ENCODE measurements around the gene ABCA9. TPM values are rescaled to one million over a fixed set of nuclear protein-coding genes. Genes with fewer than 3 reads are reported as not detected.

The ABCA9 gene
- polyA plus RNA-seq (2011; rRNA removed) (0.01 TPM in 1 of 2 replicates, not detected in the other), polyA plus RNA-seq (2017; fragmentation: RNase III; extraction: RNeasy Plus Mini Kit Qiagen cat#74134 plus additional on column Dnase treatment) (0.03 TPM in 1 of 3 replicates, not detected in the others), polyA minus RNA-seq (2011; rRNA and poly(A)+ RNA removed) (not detected in 2 replicates)
- not detected in 2 replicates for polyA plus RNA-seq (2012; cell fraction: cytosol; rRNA removed)
- polyA plus RNA-seq (2012; cell fraction: nucleus; rRNA removed): not detected in 2 replicates

DNA sequence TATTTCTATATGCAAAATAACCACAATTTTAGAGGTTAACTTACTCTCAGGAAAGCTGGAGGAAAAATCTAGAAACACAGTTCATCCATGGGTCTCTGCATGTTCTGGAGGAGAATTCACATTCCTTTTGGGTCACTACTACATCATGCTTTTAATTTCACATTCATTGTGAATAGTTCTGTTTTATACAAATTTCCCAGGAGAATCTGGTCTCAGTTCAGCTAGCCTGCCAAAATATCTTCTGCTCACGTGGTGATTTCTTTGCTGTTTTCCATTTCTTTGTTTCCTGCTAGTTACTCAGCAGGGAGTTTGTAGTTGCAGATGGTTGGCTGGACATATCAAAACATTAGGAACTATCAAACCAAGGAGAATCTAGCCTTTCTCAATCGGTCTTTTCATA lies at the start of gene ABCA9:
ABCA9 (minus strand) TSS at position 106 of the 400 bp plus-strand sequence. CDS start 9,801 bp downstream, outside the sequence.
- no peak for ATAC-seq

DNA sequence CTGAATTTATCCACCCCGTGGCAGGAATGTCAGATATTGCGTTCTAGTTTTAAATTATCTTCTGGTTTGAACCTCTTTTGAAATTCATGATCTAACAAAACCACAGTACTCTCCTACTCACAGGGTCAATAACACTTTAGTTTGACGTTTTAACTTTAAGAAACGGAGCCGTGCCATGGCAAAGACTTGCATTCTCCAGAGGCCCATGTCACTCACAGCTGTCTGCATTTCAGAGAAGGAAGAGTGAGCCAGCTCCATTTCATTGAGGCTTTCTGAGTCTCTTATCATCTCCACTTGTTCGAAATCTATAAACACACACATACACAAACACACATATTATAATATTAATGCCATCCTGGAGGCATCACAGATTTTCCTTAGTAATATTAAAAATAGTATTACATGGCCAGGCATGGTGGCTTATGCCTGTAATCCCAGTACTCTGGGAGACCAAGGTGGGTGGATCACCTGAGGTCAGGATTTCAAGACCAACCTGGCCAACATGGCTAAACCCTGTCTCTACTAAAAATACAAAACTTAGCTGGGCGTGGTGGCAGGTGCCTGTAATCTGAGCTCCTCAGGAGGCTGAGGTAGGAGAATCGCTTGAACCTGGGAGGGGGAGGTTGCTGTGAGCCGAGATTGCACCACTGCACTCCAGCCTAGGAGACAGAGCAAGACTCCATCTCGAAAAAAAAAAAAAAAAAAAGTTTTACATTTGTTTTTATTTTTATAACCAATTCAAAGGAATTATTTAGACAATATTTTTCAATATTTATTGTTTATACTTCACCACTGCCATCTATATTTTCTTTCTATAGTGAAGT lies 45.4 kb upstream of the ABCA9 start:
- POLR2A ChIA-PET: no interaction called here
- DNase-seq (ENCODE audit: low read depth in 1 of 2, low spot score in 1 of 2) (no peak), ATAC-seq (no peak), FAIRE-seq (no peak)
- no peaks in the 10 kb centered on the region for H3K4me1 ChIP-seq
- 51% methylated on average over 10 of the region's 10 CpGs for WGBS (ENCODE audit: missing lambda C conversion rate)
- no peak for TF ChIP-seq RCOR1 (IDR thresholded peaks at IDR 0.05; ENCODE audit: low read depth, low read length)
- no peak for TF ChIP-seq NFE2L2 (conservative IDR thresholded peaks at IDR 0.05; ENCODE audit: low read length)
- TF ChIP-seq EHMT2 (IDR thresholded peaks at IDR 0.05; ENCODE audit: low read depth): no peak
- H3K4me3 ChIP-seq: no peak overlapping the region
- no peaks in the 10 kb centered on the region for H3K9me3 ChIP-seq
- CTCF ChIA-PET: interaction anchor here (1.2 to 1.4 kb wide), 3 partner anchors 8 to 19 kb away, joined by 3 to 4 read pairs (median 4); no protein-coding TSS in a partner anchor
- no peak overlapping the region for H3K27ac ChIP-seq
- H3K4me2 ChIP-seq: no peak overlapping the region

More for the DNA sequence above, at the start of gene ABCA9:
- 22% methylated on average over 2 of the region's 2 CpGs for WGBS (ENCODE audit: missing lambda C conversion rate)
- POLR2A ChIA-PET: no interaction called here
- Histone ChIP-seq H3K4me1 (no peaks in the 10 kb centered on the region), H3K4me3 (no peak within 1 kb of the TSS), H3K27ac (no peak within 1 kb of the TSS), H3K4me2 (no peak within 1 kb of the TSS), H3K9me3 (no peaks in the 10 kb centered on the region)
- no peak for DNase-seq (ENCODE audit: low read depth in 1 of 2, low spot score in 1 of 2)
- TF ChIP-seq PHF8 (IDR thresholded peaks at IDR 0.05; ENCODE audit: borderline replicate concordance, low read depth): no peak
- TF ChIP-seq TFCP2L1 (CRISPR knock-in tag; IDR thresholded peaks at IDR 0.05): no peak
- TF ChIP-seq, protein P1, sequence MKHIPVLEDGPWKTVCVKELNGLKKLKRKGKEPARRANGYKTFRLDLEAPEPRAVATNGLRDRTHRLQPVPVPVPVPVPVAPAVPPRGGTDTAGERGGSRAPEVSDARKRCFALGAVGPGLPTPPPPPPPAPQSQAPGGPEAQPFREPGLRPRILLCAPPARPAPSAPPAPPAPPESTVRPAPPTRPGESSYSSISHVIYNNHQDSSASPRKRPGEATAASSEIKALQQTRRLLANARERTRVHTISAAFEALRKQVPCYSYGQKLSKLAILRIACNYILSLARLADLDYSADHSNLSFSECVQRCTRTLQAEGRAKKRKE (CRISPR knock-in tag; IDR thresholded peaks at IDR 0.05; ENCODE audit: low read depth): no peak
- no peak for TF ChIP-seq RARB (CRISPR knock-in tag; IDR thresholded peaks at IDR 0.05)
- TF ChIP-seq CHD4 (IDR thresholded peaks at IDR 0.05; ENCODE audit: borderline replicate concordance): no peak
- TF ChIP-seq RNF2 (IDR thresholded peaks at IDR 0.05; ENCODE audit: borderline replicate concordance, low read depth): no peak
- TF ChIP-seq CHD2 (IDR thresholded peaks at IDR 0.05; ENCODE audit: low read length, partially characterized antibody): no peak
- no peak for TF ChIP-seq SMC3 (IDR thresholded peaks at IDR 0.05)
- TF ChIP-seq ZFP36 (IDR thresholded peaks at IDR 0.05; ENCODE audit: borderline replicate concordance, partially characterized antibody): no peak
- no peak for TF ChIP-seq GATA3 (IDR thresholded peaks at IDR 0.05; ENCODE audit: borderline replicate concordance)
- no peak for TF ChIP-seq JUNB (IDR thresholded peaks at IDR 0.05)
- no peak for TF ChIP-seq E2F6 (IDR thresholded peaks at IDR 0.05; ENCODE audit: borderline replicate concordance, low read depth)
- TF ChIP-seq, protein P2, sequence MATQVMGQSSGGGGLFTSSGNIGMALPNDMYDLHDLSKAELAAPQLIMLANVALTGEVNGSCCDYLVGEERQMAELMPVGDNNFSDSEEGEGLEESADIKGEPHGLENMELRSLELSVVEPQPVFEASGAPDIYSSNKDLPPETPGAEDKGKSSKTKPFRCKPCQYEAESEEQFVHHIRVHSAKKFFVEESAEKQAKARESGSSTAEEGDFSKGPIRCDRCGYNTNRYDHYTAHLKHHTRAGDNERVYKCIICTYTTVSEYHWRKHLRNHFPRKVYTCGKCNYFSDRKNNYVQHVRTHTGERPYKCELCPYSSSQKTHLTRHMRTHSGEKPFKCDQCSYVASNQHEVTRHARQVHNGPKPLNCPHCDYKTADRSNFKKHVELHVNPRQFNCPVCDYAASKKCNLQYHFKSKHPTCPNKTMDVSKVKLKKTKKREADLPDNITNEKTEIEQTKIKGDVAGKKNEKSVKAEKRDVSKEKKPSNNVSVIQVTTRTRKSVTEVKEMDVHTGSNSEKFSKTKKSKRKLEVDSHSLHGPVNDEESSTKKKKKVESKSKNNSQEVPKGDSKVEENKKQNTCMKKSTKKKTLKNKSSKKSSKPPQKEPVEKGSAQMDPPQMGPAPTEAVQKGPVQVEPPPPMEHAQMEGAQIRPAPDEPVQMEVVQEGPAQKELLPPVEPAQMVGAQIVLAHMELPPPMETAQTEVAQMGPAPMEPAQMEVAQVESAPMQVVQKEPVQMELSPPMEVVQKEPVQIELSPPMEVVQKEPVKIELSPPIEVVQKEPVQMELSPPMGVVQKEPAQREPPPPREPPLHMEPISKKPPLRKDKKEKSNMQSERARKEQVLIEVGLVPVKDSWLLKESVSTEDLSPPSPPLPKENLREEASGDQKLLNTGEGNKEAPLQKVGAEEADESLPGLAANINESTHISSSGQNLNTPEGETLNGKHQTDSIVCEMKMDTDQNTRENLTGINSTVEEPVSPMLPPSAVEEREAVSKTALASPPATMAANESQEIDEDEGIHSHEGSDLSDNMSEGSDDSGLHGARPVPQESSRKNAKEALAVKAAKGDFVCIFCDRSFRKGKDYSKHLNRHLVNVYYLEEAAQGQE (IDR thresholded peaks at IDR 0.05): no peak
- TF ChIP-seq USF2 (IDR thresholded peaks at IDR 0.05): no peak
- no peak for FAIRE-seq
- CTCF ChIA-PET: no interaction called here

Measured in A549 (cell line).